Esophagus muscularis mucosa (tissue), 4 donors: Measurements from ENCODE around the gene TEAD3.

ENCODE experiments used
- EP300 ChIP-seq: sonication (generic); formaldehyde crosslinking; IDR thresholded peaks from one replicate; pipeline ENCODE4 v1.6.1; 2017; ENCODE audit warnings: antibody characterized with exemption
- POLR2A ChIP-seq: fragments of 450-650 bp; IDR thresholded peaks from one replicate; pipeline ENCODE4 v1.6.1; 2017; ENCODE audit warnings: antibody characterized with exemption, moderate library complexity, mild to moderate bottlenecking, low read depth
- POLR2AphosphoS5 ChIP-seq, 2 donors: sonication (generic); formaldehyde crosslinking; IDR thresholded peaks; one replicate each; pipeline ENCODE4 v1.6.1; 2017; ENCODE audit warnings: antibody characterized with exemption in 2 of 2
- TF ChIP-seq, protein P1 (sequence below), 3 experiments: fragments of 200-600 bp in 2 of 3; fragments of 450-650 bp in 1 of 3; sonication (generic) in 2 of 3; IDR thresholded peaks; one replicate each; pipeline ENCODE4 v1.5.1; 2017 to 2019; ENCODE audit warnings: antibody characterized with exemption in 3 of 3, mild to moderate bottlenecking in 2 of 3, moderate library complexity in 1 of 3

- TF ChIP-seq, protein P1, sequence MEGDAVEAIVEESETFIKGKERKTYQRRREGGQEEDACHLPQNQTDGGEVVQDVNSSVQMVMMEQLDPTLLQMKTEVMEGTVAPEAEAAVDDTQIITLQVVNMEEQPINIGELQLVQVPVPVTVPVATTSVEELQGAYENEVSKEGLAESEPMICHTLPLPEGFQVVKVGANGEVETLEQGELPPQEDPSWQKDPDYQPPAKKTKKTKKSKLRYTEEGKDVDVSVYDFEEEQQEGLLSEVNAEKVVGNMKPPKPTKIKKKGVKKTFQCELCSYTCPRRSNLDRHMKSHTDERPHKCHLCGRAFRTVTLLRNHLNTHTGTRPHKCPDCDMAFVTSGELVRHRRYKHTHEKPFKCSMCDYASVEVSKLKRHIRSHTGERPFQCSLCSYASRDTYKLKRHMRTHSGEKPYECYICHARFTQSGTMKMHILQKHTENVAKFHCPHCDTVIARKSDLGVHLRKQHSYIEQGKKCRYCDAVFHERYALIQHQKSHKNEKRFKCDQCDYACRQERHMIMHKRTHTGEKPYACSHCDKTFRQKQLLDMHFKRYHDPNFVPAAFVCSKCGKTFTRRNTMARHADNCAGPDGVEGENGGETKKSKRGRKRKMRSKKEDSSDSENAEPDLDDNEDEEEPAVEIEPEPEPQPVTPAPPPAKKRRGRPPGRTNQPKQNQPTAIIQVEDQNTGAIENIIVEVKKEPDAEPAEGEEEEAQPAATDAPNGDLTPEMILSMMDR (IDR thresholded peaks at IDR 0.05) = no peak
- TF ChIP-seq EP300 = no peak
- TF ChIP-seq POLR2AphosphoS5 (IDR thresholded peaks at IDR 0.05) = no peak
- TF ChIP-seq POLR2A = no peak
Measured at GRCh38 chr6:35461270-35461669, 35.6 kb downstream of the TEAD3 start.
